GM19043 (cell line): Measurements from ENCODE around the gene HAUS8.
"Not testable (repeated sequence)": the region's sequence is repeated elsewhere in the genome, so short reads cannot be mapped to it uniquely, and the experiment has no call there.

ENCODE experiments used
- ATAC-seq: cut with Tn5 transposase; IDR thresholded peaks from one replicate; pipeline ENCODE4 v1.9.1; 2021; ENCODE audit warnings: low read depth; ENCODE audit not compliant: unreplicated experiment

The HAUS8 gene

GRCh38 chr19:17037184-17037583 lies 38.1 kb downstream of the HAUS8 start:
- ATAC-seq = no peak

- no peak for ATAC-seq
Measured at GRCh38 chr19:17036640-17037039, 38.6 kb downstream of the HAUS8 start.

GRCh38 chr19:17035842-17036424 lies 39.3 kb downstream of the HAUS8 start:
- no peak for ATAC-seq

- ATAC-seq = no peak
Measured at GRCh38 chr19:17031741-17032140, 43.5 kb downstream of the HAUS8 start.

- no peak for ATAC-seq
Measured at GRCh38 chr19:17027535-17027975, 47.7 kb downstream of the HAUS8 start.

- ATAC-seq = no peak
Measured at GRCh38 chr19:17026706-17027534, 48.3 kb downstream of the HAUS8 start, which contains the start of gene CPAMD8. TSS of gene CPAMD8 (minus strand) at chr19:17026810. CDS start at chr19:17026642, 168 bp downstream.

- ATAC-seq = no peak
Measured at GRCh38 chr19:17025991-17026658, 49.1 kb downstream of the HAUS8 start.

- no peak for ATAC-seq
Measured at GRCh38 chr19:17025361-17025760, 49.9 kb downstream of the HAUS8 start.

- not testable (repeated sequence) for ATAC-seq
Measured at GRCh38 chr19:17024941-17025340, 50.3 kb downstream of the HAUS8 start.

- ATAC-seq = no peak
Measured at GRCh38 chr19:17023805-17024204, 51.4 kb downstream of the HAUS8 start.

GRCh38 chr19:17022738-17023137 lies 52.5 kb downstream of the HAUS8 start:
- no peak for ATAC-seq

GRCh38 chr19:17021793-17022590 lies 53.3 kb downstream of the HAUS8 start:
- no peak for ATAC-seq

- no peak for ATAC-seq
Measured at GRCh38 chr19:17021328-17021727, 53.9 kb downstream of the HAUS8 start.

GRCh38 chr19:17020823-17021222 lies 54.4 kb downstream of the HAUS8 start:
- no peak for ATAC-seq

GRCh38 chr19:17020385-17020784 lies 54.9 kb downstream of the HAUS8 start:
- ATAC-seq = no peak

- not testable (repeated sequence) for ATAC-seq
Measured at GRCh38 chr19:17014212-17014861, 60.9 kb downstream of the HAUS8 start.

GRCh38 chr19:17011485-17011884 lies 63.8 kb downstream of the HAUS8 start:
- no peak for ATAC-seq

GRCh38 chr19:17006579-17006978 lies 68.7 kb downstream of the HAUS8 start:
- ATAC-seq = no peak

- no peak for ATAC-seq
Measured at GRCh38 chr19:17005000-17005399, 70.3 kb downstream of the HAUS8 start.

GRCh38 chr19:17004386-17004785 lies 70.9 kb downstream of the HAUS8 start:
- no peak for ATAC-seq
